Measurements from ENCODE around the gene DNAJC18. TPM values are rescaled to one million over a fixed set of nuclear protein-coding genes. Genes with fewer than 3 reads are reported as not detected.
"Not testable (repeated sequence)": the region's sequence is repeated elsewhere in the genome, so short reads cannot be mapped to it uniquely, and the experiment has no call there.

Gene DNAJC18
- total RNA-seq, 3 donors from 2014 or later: 5.4 to 9.5 (median 7.6) TPM

DNA sequence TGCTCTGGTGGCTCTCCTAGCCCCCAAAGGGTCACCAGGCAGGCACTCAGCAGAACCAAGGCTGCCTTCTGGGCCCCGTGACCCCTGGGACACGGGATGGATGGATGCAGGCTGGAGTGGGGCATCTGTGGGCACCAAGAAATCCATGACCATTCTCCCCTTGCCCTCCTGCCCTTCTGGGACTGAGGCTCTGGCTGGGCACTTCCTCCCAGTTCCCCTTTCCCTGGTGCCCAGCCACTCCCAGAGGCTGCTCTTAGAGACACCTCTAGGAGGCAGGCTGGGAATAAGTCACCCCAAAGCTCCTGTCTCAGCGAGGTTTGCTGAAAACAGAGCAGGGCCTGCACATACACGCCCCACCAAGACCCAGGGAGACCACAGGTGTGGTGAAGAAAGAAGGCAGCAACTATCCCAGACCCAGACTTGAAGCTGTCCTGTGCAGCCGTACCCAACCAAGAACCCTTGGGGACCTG lies 42.3 kb upstream of the DNAJC18 start:
- Histone ChIP-seq H3K9me3 (no peaks in the 10 kb centered on the region), H3K36me3 (no peaks in the 10 kb centered on the region), H3K27ac (peak overlapping the region; percentile 94 to 100), H3K4me1 (peaks cover 4 to 17% of the 10 kb centered on the region in 2 donors), H3K27me3 (no peaks in the 10 kb centered on the region), H3K4me3 (peak overlapping the region; percentile 51 to 75 (median 52))
- intact Hi-C loops (cut with DNase I; ENCODE audit: low total_unique reads): no loop called here
- TF ChIP-seq, protein P1, sequence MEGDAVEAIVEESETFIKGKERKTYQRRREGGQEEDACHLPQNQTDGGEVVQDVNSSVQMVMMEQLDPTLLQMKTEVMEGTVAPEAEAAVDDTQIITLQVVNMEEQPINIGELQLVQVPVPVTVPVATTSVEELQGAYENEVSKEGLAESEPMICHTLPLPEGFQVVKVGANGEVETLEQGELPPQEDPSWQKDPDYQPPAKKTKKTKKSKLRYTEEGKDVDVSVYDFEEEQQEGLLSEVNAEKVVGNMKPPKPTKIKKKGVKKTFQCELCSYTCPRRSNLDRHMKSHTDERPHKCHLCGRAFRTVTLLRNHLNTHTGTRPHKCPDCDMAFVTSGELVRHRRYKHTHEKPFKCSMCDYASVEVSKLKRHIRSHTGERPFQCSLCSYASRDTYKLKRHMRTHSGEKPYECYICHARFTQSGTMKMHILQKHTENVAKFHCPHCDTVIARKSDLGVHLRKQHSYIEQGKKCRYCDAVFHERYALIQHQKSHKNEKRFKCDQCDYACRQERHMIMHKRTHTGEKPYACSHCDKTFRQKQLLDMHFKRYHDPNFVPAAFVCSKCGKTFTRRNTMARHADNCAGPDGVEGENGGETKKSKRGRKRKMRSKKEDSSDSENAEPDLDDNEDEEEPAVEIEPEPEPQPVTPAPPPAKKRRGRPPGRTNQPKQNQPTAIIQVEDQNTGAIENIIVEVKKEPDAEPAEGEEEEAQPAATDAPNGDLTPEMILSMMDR (IDR thresholded peaks at IDR 0.05): peak in 1 of 3 donors; percentile 13
- TF ChIP-seq POLR2A (IDR thresholded peaks at IDR 0.05): no peak
- no peak for TF ChIP-seq POLR2AphosphoS5 (IDR thresholded peaks at IDR 0.05)
- peak in 1 of 2 donors; percentile 25 for DNase-seq (ENCODE audit: low spot score in 2 of 2)

DNA sequence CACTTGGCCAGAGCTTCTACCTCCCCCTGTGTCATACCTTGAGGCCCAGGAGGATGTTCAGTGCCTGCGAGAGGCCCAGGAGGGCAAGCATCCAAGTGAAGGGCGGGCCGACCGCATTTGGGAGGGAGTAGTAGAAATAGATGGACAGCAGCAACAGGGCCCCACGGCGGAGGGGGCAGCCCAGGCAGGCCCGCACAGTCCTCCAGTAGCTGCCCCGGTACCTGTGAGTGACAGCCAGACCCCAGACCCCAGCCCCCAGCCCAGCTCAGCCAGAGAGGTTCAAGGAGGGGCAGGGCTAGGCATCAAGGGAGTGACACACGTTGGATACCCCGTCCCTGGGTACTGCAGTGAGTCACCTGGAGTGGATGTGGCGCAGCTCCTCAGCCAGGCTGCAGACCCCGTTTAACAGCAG lies 41.8 kb upstream of the DNAJC18 start:
- no peaks in the 10 kb centered on the region for H3K9me3 ChIP-seq
- TF ChIP-seq, protein P1 (IDR thresholded peaks at IDR 0.05): no peak
- TF ChIP-seq POLR2A (IDR thresholded peaks at IDR 0.05) (no peak), POLR2AphosphoS5 (IDR thresholded peaks at IDR 0.05) (no peak)
- peak overlapping the region; percentile 94 to 100 for H3K27ac ChIP-seq
- H3K36me3 ChIP-seq: no peaks in the 10 kb centered on the region
- no peaks in the 10 kb centered on the region for H3K27me3 ChIP-seq
- H3K4me1 ChIP-seq: peaks cover 4 to 17% of the 10 kb centered on the region in 2 donors
- H3K4me3 ChIP-seq: peak overlapping the region; percentile 51 to 75 (median 52)
- intact Hi-C loops (cut with DNase I; ENCODE audit: low total_unique reads): no loop called here
- peak in 1 of 2 donors; percentile 31 for DNase-seq (ENCODE audit: low spot score in 2 of 2)

DNA sequence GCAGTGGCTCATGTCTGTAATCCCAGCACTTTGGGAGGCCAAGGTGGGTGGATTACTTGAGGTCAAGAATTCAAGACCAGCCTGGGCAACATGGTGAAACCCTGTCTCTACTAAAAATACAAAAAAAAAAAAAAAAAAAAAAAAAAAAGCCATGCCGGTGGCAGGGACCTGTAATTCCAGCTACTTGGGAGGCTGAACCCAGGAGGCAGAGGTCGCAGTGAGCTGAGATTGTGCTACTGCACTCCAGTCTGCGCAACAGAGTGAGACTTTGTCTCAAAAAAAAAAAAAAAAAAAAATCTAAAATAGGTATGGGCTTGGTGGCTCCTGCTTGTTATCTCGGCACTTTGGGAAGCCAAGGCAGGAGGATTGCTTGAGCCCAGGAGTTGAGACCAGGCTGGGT lies 40.4 kb upstream of the DNAJC18 start:
- DNase-seq (ENCODE audit: low spot score in 2 of 2); intact Hi-C loops (cut with DNase I; ENCODE audit: low total_unique reads); H3K4me3 ChIP-seq; H3K36me3 ChIP-seq; H3K27me3 ChIP-seq; H3K27ac ChIP-seq; H3K9me3 ChIP-seq: not testable (repeated sequence)
- H3K4me1 ChIP-seq: peaks cover 4 to 17% of the 10 kb centered on the region in 2 donors

DNA sequence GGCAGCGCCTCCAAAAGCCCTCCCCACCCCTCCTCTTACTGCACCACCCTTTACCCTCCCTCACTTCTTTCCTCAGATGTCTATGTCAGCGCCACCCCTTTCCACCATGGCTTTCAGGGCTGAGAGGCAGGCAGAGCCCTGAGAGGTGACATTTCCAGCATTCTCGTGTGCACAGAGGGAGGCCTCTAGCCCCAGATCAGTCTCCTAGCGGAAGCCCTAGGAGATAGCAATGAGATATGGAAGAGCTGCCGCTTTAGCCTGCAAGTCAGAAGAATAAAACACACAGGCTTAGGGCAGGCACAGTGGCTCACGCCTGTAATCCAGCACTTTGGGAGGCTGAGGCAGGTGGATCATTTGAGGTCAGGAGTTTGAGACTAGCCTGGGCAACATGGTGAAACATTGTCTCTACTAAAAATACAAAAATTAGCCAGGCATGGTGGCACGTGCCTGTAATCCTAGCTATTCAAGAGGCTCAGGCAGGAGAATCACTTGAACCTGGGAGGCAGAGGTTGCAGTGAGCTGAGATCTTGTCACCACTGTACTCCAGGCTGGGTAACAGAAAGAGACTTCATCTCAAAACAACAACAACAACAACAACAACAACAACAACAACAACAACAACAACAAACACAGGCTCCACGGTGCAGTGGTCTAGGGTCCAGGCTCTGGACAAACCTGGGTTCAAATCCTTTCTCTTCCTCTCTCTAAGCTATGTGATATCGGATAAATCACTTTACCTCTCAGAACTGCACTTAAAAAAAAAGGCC lies 39.5 kb upstream of the DNAJC18 start:
- DNase-seq (ENCODE audit: low spot score in 2 of 2); H3K4me3 ChIP-seq; H3K27me3 ChIP-seq; intact Hi-C loops (cut with DNase I; ENCODE audit: low total_unique reads); H3K9me3 ChIP-seq; H3K36me3 ChIP-seq: not testable (repeated sequence)
- Histone ChIP-seq H3K4me1 (peaks cover 4 to 17% of the 10 kb centered on the region in 2 donors), H3K27ac (peak overlapping the region in 1 of 2 donors; percentile 5)

DNA sequence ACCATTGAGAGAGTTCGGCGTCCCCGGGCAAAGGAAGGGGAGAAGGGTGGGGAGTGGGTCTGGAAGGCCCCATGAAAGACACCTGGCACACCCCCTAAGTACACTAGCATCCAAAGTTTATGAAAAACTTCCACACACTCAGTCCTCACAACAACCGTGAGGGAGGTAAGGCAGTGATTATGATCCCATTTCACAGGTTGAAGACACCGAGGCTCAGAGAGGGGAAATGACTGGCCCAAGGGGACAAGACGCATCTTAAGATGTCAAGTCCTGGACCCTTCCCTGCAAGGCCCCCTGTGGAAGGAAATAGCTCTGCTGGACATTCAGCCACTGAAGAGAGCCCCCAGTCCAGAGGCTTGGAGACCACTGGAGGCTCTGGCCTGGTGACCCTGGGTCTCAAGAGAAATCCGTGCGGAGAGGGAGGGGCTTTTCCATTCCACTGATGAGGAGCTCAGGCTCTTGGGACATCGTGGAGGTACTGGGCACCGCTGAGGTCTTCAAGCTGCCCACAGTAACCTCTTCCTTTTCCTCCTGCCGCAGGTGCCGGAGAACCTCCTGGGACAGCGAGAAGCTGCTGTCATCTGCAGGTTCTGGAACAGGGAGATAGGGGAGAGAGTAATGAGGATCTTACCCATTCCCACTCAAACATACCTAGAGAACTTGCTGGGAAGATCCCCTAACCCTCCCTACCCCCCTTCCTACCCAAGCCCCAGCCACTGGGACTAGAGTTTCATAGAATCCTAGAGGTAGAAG lies 36.7 kb upstream of the DNAJC18 start:
- Histone ChIP-seq H3K27me3 (no peaks in the 10 kb centered on the region), H3K4me1 (peaks cover 0 to 4% of the 10 kb centered on the region in 2 donors), H3K27ac (peak overlapping the region in 1 of 2 donors; percentile 1), H3K9me3 (no peaks in the 10 kb centered on the region), H3K4me3 (no peak overlapping the region), H3K36me3 (no peaks in the 10 kb centered on the region)
- TF ChIP-seq POLR2A (IDR thresholded peaks at IDR 0.05) (no peak), POLR2AphosphoS5 (IDR thresholded peaks at IDR 0.05) (no peak)
- TF ChIP-seq, protein P1 (IDR thresholded peaks at IDR 0.05): no peak
- intact Hi-C loops (cut with DNase I; ENCODE audit: low total_unique reads): no loop called here
- no peak for DNase-seq (ENCODE audit: low spot score in 2 of 2)

All from breast epithelium (tissue), 4 donors.